HG03354 (cell line): Measurements from ENCODE around the gene CIROP.

Experiments used
- ATAC-seq: cut with Tn5 transposase; IDR thresholded peaks from one replicate; pipeline ENCODE4 v1.9.1; 2021; ENCODE audit warnings: mild to moderate bottlenecking; ENCODE audit not compliant: unreplicated experiment, poor library complexity, severe bottlenecking

The CIROP gene, protein sequence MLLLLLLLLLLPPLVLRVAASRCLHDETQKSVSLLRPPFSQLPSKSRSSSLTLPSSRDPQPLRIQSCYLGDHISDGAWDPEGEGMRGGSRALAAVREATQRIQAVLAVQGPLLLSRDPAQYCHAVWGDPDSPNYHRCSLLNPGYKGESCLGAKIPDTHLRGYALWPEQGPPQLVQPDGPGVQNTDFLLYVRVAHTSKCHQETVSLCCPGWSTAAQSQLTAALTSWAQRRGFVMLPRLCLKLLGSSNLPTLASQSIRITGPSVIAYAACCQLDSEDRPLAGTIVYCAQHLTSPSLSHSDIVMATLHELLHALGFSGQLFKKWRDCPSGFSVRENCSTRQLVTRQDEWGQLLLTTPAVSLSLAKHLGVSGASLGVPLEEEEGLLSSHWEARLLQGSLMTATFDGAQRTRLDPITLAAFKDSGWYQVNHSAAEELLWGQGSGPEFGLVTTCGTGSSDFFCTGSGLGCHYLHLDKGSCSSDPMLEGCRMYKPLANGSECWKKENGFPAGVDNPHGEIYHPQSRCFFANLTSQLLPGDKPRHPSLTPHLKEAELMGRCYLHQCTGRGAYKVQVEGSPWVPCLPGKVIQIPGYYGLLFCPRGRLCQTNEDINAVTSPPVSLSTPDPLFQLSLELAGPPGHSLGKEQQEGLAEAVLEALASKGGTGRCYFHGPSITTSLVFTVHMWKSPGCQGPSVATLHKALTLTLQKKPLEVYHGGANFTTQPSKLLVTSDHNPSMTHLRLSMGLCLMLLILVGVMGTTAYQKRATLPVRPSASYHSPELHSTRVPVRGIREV

DNA sequence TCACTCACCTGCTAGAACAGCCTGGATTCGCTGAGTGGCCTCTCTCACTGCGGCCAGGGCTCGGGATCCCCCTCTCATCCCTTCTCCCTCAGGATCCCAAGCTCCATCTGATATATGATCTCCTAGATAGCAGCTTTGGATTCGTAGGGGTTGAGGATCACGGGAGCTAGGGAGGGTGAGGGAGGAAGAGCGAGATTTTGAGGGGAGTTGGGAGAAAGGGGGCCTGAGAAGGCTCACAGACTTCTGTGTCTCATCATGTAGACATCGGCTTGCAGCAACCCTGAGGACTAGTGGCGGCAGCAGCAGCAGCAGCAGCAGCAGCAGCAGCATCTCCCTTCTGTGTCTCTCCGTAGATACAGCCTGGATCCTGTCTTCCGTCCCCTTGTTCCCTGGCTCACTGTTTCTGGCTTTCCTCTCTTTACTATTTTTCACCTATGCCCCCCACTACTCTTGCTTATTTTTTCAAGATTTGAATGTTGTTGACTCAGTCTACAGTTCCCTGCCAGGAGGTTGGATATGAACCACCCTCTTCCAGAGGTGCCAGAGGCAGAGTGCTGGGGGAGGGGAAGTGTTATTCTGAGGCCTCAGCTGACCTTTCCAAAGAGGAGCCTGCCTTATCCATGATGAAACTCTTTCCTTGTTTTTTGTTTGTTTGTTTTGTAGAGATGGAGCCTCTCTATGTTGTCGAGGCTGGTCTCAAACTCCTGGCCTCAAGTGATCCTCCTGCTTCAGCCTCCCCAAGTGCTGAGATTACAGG, at the start of gene CIROP:
TSS of gene CIROP (minus strand) at position 399 of the 757 bp plus-strand sequence. CDS start at position 330, 69 bp downstream.
- no peak for ATAC-seq

- no peak for ATAC-seq
These were observed 49.3 kb upstream of the CIROP start for GRCh38 chr14:23153851-23154796.

DNA sequence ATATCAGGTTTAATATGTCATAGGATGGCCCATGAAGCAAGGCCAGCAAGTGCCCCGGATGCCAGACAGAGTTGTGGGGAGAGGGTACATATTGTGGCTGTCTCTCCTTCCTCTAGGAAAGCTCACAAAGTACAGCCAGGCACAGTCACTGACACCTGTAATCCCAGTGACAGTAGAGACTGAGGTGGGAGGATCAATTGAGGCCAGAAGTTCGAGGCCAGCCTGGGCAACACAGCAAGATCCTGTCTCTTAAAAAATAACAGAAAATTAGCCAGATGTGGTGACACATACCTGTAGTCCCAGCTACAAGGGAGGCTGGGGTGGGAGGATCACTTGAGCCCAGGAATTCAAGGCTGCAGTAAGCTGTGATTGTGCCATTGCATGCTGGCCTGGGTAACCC, 46.6 kb upstream of the CIROP start:
- no peak for ATAC-seq

- no peak for ATAC-seq
These were observed 45.0 kb upstream of the CIROP start for GRCh38 chr14:23149745-23150144.

DNA sequence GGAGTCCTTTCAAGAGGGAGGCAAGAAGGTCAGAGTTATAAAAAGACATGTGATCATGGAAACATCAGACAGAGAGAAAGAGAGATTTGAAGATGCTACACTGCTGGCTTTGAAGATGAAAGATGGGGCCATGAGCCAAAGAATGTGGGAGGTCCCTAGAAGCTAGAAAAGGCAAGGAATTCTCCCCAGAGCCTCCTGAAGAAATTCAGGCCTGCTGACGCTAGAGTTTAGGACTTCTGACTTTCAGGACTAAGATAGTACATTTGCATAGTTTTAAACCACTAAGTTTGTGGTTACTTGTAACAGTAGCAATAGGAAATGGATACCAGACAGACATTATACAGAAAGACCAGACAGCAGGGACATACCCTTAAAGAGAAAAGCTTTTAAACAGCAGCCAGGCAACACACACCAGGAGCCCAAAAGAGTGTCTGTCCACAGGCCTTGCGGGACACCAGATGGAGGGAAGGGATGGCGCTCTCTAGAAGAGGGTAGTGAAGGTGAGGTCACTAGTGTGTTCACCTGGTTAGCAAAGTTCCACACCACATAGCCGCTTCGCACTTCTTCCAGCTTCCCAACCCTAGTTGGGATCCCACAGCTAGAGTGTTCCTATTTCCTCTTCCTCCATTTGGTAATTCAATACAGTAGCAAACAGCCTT, 43.9 kb upstream of the CIROP start:
- ATAC-seq = no peak

GRCh38 chr14:23147676-23148075, 42.9 kb upstream of the CIROP start:
- no peak for ATAC-seq

GRCh38 chr14:23146980-23147379, 42.2 kb upstream of the CIROP start:
- ATAC-seq = no peak

GRCh38 chr14:23146351-23146910, 41.6 kb upstream of the CIROP start:
- ATAC-seq = no peak

GRCh38 chr14:23145794-23146350, 41.1 kb upstream of the CIROP start:
- no peak for ATAC-seq

- no peak for ATAC-seq
These were observed 39.1 kb upstream of the CIROP start for GRCh38 chr14:23143911-23144310.

GRCh38 chr14:23142826-23143225, 38.0 kb upstream of the CIROP start:
- no peak for ATAC-seq

DNA sequence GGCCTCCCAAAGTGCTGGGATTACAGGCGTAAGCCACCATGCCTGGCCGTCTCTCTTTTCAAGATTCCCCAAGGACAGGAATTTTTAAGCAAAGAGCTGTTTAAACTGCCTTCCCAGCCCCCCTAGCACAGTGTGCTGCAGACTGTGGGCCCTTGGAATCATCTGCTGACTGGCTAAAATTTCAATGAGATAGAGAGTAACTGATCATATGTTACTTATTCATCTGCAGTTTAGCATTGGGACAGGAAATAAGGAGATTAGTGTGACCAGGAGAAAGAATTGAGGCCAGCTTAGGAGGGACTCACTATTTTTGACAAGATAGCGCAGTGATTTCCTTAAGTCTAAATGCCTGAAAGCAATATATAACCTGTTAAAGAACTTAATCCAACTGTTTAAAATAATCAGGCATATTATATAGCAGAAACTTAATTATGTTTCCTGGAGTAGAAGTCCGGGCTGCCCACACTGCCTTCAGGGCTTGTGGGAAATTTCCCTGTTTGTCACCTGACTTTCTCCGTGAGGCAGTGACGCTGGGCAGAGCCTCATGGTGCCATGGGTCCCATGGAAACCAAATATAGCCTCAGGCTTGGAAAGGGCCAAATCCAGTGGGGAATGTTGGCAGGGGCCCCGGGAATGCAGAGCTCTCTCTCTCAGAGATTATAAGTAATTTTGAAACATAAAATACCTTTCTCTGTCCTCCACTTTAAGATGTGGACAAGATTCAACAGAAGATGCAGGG, 37.1 kb upstream of the CIROP start:
- ATAC-seq = no peak

GRCh38 chr14:23140371-23140770, 35.6 kb upstream of the CIROP start:
- ATAC-seq = no peak

- ATAC-seq = no peak
These were observed 35.1 kb upstream of the CIROP start for GRCh38 chr14:23139874-23140273.

GRCh38 chr14:23137813-23138535, 33.2 kb upstream of the CIROP start:
- no peak for ATAC-seq

- no peak for ATAC-seq
These were observed 32.5 kb upstream of the CIROP start for GRCh38 chr14:23137192-23137812.
